HG03571 (cell line): ENCODE measurements around the gene S100B.
A peak's percentile ranks its signal among the peaks of the same experiment; 100 is the strongest.

Source experiments
- ATAC-seq: cut with Tn5 transposase; IDR thresholded peaks from one replicate; pipeline ENCODE4 v1.9.1; 2021; ENCODE audit not compliant: unreplicated experiment

S100B gene

GRCh38 chr21:46628868-46629267 lies 24.0 kb upstream of the S100B start:
- no peak for ATAC-seq

GRCh38 chr21:46627726-46628125 lies 22.8 kb upstream of the S100B start:
- no peak for ATAC-seq

- ATAC-seq = no peak
These were observed 22.2 kb upstream of the S100B start for GRCh38 chr21:46626975-46627501.

GRCh38 chr21:46626536-46626935 lies 21.7 kb upstream of the S100B start:
- no peak for ATAC-seq

- no peak for ATAC-seq
These were observed 20.9 kb upstream of the S100B start for GRCh38 chr21:46625759-46626158.

- no peak for ATAC-seq
These were observed 19.2 kb upstream of the S100B start for GRCh38 chr21:46624050-46624449.

GRCh38 chr21:46622226-46622625 lies 17.3 kb upstream of the S100B start:
- ATAC-seq = no peak

GRCh38 chr21:46621457-46622182 lies 16.7 kb upstream of the S100B start:
- ATAC-seq = no peak

GRCh38 chr21:46620846-46621245 lies 16.0 kb upstream of the S100B start:
- ATAC-seq = no peak

- no peak for ATAC-seq
These were observed 15.0 kb upstream of the S100B start for GRCh38 chr21:46619846-46620245.

GRCh38 chr21:46618738-46619379 lies 14.0 kb upstream of the S100B start:
- no peak for ATAC-seq

- no peak for ATAC-seq
These were observed 12.6 kb upstream of the S100B start for GRCh38 chr21:46617267-46618051.

GRCh38 chr21:46616656-46617055 lies 11.8 kb upstream of the S100B start:
- no peak for ATAC-seq

GRCh38 chr21:46616050-46616449 lies 11.2 kb upstream of the S100B start:
- no peak for ATAC-seq

GRCh38 chr21:46613391-46613790 lies 8.5 kb upstream of the S100B start:
- ATAC-seq = no peak

GRCh38 chr21:46610018-46610701 lies 5.3 kb upstream of the S100B start:
- no peak for ATAC-seq

GRCh38 chr21:46608672-46609111 lies 3.8 kb upstream of the S100B start:
- no peak for ATAC-seq

GRCh38 chr21:46607636-46608035 lies 2.8 kb upstream of the S100B start:
- no peak for ATAC-seq

GRCh38 chr21:46606427-46606813 lies 1.5 kb upstream of the S100B start:
- no peak for ATAC-seq

GRCh38 chr21:46605767-46606426 lies 1.0 kb upstream of the S100B start:
- peak; percentile 66 for ATAC-seq
